ENCODE data around the gene BCL11A.
A peak's percentile ranks its signal among the peaks of the same experiment; 100 is the strongest.

DNA sequence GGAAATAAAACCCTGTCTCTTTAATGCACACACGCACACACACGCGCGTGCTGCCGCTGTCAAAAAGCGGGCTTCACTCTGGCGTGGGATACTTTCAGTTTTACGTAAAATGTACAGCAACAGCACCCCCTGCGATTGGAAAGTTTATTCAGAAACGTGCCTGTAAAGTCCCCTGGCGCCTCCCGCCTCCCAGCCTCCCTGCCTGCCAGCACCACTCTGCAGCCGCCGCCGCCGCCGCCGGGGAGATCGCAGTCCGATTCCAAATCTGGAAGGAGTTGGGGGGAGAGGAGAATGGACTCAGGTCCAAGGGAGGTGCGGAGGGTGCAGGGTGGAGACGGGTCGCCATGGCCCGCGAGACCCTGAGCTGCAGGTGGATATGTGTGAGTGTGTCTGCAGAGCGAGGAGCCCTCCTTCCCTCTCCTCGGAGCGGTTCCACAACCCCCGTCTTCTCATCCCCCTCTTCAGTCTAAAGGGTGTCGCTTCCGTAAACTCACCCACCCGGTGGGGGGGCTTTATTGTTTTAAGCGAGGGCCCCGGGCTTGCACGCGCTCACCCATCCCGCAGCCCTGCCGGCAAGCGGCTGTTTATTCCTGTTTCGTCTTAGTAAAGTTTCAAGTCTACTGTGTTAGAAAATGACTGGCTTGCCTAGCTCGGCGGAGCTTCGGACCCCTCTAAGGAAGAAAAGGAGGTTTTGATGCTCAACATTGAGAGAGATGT lies 1.8 kb upstream of the BCL11A start:
- TF ChIP-seq, protein P1, sequence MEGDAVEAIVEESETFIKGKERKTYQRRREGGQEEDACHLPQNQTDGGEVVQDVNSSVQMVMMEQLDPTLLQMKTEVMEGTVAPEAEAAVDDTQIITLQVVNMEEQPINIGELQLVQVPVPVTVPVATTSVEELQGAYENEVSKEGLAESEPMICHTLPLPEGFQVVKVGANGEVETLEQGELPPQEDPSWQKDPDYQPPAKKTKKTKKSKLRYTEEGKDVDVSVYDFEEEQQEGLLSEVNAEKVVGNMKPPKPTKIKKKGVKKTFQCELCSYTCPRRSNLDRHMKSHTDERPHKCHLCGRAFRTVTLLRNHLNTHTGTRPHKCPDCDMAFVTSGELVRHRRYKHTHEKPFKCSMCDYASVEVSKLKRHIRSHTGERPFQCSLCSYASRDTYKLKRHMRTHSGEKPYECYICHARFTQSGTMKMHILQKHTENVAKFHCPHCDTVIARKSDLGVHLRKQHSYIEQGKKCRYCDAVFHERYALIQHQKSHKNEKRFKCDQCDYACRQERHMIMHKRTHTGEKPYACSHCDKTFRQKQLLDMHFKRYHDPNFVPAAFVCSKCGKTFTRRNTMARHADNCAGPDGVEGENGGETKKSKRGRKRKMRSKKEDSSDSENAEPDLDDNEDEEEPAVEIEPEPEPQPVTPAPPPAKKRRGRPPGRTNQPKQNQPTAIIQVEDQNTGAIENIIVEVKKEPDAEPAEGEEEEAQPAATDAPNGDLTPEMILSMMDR (IDR thresholded peaks at IDR 0.05): peak in 1 of 3 donors; percentile 25
- no peak for TF ChIP-seq POLR2A (IDR thresholded peaks at IDR 0.05)
- no peak for TF ChIP-seq POLR2AphosphoS5 (IDR thresholded peaks at IDR 0.05)
